ENCODE data around the gene A1CF. TPM values are rescaled to one million over a fixed set of nuclear protein-coding genes. Genes with fewer than 3 reads are reported as not detected.
A peak's percentile ranks its signal among the peaks of the same experiment; 100 is the strongest.

The A1CF gene
- total RNA-seq, 6 experiments from 2014 or later = 101 to 261 (median 171) TPM

GRCh38 chr10:50876429-50876828 is 9.0 kb downstream of the A1CF start:
- Histone ChIP-seq H3K4me1 (peaks cover 0 to 80% (median 20%) of the 10 kb centered on the region in 4 donors), H3K9me3 (no peaks in the 10 kb centered on the region), H3K36me3 (peaks cover 0 to 3% (median 0%) of the 10 kb centered on the region in 4 donors), H3K27me3 (no peaks in the 10 kb centered on the region), H3K27ac (peak overlapping the region in 1 of 3 donors; percentile 13), H3K4me3 (no peak overlapping the region)
- peak; percentile 52 to 73 (median 60) for ATAC-seq
- TF ChIP-seq POLR2A (IDR thresholded peaks at IDR 0.05) = no peak
- TF ChIP-seq, protein P1, sequence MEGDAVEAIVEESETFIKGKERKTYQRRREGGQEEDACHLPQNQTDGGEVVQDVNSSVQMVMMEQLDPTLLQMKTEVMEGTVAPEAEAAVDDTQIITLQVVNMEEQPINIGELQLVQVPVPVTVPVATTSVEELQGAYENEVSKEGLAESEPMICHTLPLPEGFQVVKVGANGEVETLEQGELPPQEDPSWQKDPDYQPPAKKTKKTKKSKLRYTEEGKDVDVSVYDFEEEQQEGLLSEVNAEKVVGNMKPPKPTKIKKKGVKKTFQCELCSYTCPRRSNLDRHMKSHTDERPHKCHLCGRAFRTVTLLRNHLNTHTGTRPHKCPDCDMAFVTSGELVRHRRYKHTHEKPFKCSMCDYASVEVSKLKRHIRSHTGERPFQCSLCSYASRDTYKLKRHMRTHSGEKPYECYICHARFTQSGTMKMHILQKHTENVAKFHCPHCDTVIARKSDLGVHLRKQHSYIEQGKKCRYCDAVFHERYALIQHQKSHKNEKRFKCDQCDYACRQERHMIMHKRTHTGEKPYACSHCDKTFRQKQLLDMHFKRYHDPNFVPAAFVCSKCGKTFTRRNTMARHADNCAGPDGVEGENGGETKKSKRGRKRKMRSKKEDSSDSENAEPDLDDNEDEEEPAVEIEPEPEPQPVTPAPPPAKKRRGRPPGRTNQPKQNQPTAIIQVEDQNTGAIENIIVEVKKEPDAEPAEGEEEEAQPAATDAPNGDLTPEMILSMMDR (IDR thresholded peaks at IDR 0.05) = no peak
- no peak for DNase-seq
- intact Hi-C loops (cut with DNase I) = no loop called here
- 40% methylated on average over 1 of the region's 2 CpGs for WGBS (ENCODE audit: insufficient coverage, low coverage, low lambda C conversion rate, missing lambda C conversion rate)

DNA sequence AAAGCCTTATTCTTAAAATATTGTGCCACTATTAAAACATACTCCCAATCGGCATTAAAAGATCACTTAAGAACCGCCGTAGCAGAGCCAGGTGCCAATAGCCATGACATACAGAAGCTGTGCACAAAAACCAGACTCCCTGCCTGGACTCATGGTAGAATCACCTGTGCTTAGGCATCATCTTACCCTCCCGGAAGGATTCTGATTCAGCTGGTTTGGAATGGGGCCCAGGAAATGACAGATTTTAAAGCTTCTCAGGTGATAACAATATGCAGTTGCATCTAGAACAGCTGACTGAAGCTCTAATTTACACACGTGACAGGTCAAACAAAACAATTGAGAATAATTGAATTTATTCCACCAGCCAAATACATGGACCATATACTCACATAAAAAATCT is 10.7 kb downstream of the A1CF start:
- intact Hi-C loops (cut with DNase I) = no loop called here
- Histone ChIP-seq H3K9me3 (no peaks in the 10 kb centered on the region), H3K27ac (no peak overlapping the region), H3K27me3 (no peaks in the 10 kb centered on the region), H3K4me3 (no peak overlapping the region), H3K36me3 (peaks cover 0 to 3% (median 0%) of the 10 kb centered on the region in 4 donors), H3K4me1 (peaks cover 0 to 63% (median 12%) of the 10 kb centered on the region in 4 donors)
- DNase-seq (no peak), ATAC-seq (peak in 3 of 4 donors; percentile 18 to 86 (median 40))
- TF ChIP-seq POLR2A (IDR thresholded peaks at IDR 0.05) = no peak
- TF ChIP-seq, protein P1 (IDR thresholded peaks at IDR 0.05) = no peak
- 39% methylated on average over 5 of the region's 5 CpGs for WGBS (ENCODE audit: insufficient coverage, low coverage, low lambda C conversion rate, missing lambda C conversion rate)

- DNase-seq (peak; percentile 52 to 83 (median 74)), ATAC-seq (peak; percentile 76 to 93 (median 90))
- H3K27me3 ChIP-seq = no peaks in the 10 kb centered on the region
- no peaks in the 10 kb centered on the region for H3K36me3 ChIP-seq
- WGBS (ENCODE audit: insufficient coverage, low coverage, low lambda C conversion rate, missing lambda C conversion rate) = 8% methylated on average over 2 of the region's 2 CpGs
- TF ChIP-seq, protein P1 (IDR thresholded peaks at IDR 0.05) = no peak
- TF ChIP-seq POLR2A (IDR thresholded peaks at IDR 0.05) = no peak
- H3K27ac ChIP-seq = peak overlapping the region in 2 of 3 donors; percentile 26 to 49
- no peaks in the 10 kb centered on the region for H3K9me3 ChIP-seq
- H3K4me3 ChIP-seq = no peak overlapping the region
- peaks cover 0 to 69% (median 16%) of the 10 kb centered on the region in 4 donors for H3K4me1 ChIP-seq
- intact Hi-C loops (cut with DNase I) = no loop called here
Measured at GRCh38 chr10:50866317-50866716, 19.1 kb downstream of the A1CF start.

GRCh38 chr10:50862719-50863118 is 22.7 kb downstream of the A1CF start:
- DNase-seq = no peak
- peaks cover 0 to 6% (median 0%) of the 10 kb centered on the region in 4 donors for H3K36me3 ChIP-seq
- TF ChIP-seq, protein P1 (IDR thresholded peaks at IDR 0.05) = no peak
- TF ChIP-seq POLR2A (IDR thresholded peaks at IDR 0.05) = no peak
- peaks cover 0 to 88% (median 17%) of the 10 kb centered on the region in 4 donors for H3K4me1 ChIP-seq
- WGBS (ENCODE audit: insufficient coverage, low coverage, low lambda C conversion rate, missing lambda C conversion rate) = 40% methylated on average over 3 of the region's 3 CpGs
- ATAC-seq = peak; percentile 24 to 70 (median 63)
- intact Hi-C loops (cut with DNase I) = no loop called here
- no peak overlapping the region for H3K4me3 ChIP-seq
- peak overlapping the region in 2 of 3 donors; percentile 10 to 45 for H3K27ac ChIP-seq
- H3K27me3 ChIP-seq = no peaks in the 10 kb centered on the region
- no peaks in the 10 kb centered on the region for H3K9me3 ChIP-seq

DNA sequence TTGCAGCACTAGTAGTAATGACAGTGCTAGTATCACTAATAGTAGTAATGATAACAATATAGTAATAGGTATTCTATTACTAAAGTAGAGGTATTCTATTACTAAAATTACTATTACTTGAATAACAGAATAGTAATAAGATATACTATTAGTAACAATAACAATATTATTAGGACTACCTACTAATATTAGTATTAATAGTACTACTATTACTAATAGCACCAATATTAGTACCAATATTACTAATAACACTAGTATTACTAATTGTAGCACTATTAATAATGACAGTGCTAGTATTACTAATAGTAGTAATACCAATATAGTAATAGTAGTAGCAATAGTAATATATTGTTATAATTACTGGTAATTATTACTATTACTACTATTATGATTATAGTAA is 24.1 kb downstream of the A1CF start:
- no peak overlapping the region for H3K4me3 ChIP-seq
- DNase-seq = no peak
- H3K27me3 ChIP-seq = no peaks in the 10 kb centered on the region
- ATAC-seq = no peak
- peaks cover 0 to 91% (median 18%) of the 10 kb centered on the region in 4 donors for H3K4me1 ChIP-seq
- no peak for TF ChIP-seq POLR2A (IDR thresholded peaks at IDR 0.05)
- TF ChIP-seq, protein P1 (IDR thresholded peaks at IDR 0.05) = no peak
- H3K9me3 ChIP-seq = no peaks in the 10 kb centered on the region
- peaks cover 0 to 6% (median 0%) of the 10 kb centered on the region in 4 donors for H3K36me3 ChIP-seq
- intact Hi-C loops (cut with DNase I) = no loop called here
- H3K27ac ChIP-seq = no peak overlapping the region

Measured in right lobe of liver (tissue), 6 donors.